Lung (tissue), 12 donors: ENCODE data around the gene VSIG1. TPM values are rescaled to one million over a fixed set of nuclear protein-coding genes. Genes with fewer than 3 reads are reported as not detected.

Experiments
- ATAC-seq: fragments of 200-7000 bp; cut with Tn5 transposase; one replicate; pipeline ENCODE4 v1.9.1; 2020; ENCODE audit warnings: moderate number of reproducible peaks; ENCODE audit not compliant: insufficient read depth, low FRiP score
- DNase-seq, 3 donors: peaks; one replicate each; pipeline ENCODE4 v3.0.0-alpha.2; 2013 to 2017
- H3K27ac ChIP-seq, 2 donors: one replicate each; pipeline ENCODE4 v1.5.1; 2013; ENCODE audit warnings: mild to moderate bottlenecking in 2 of 2, moderate library complexity in 2 of 2, control low read depth in 1 of 2, inconsistent platforms in 1 of 2, low read depth in 1 of 2, low read length in 1 of 2
- H3K27me3 ChIP-seq, 3 donors: one replicate each; pipeline ENCODE4 v1.5.1; 2013; ENCODE audit warnings: low read length in 2 of 3; ENCODE audit not compliant: control insufficient read depth in 3 of 3, insufficient read depth in 3 of 3
- H3K36me3 ChIP-seq, 4 donors: one replicate each; pipeline ENCODE4 v1.5.1; 2013; ENCODE audit warnings: low read length in 4 of 4, mild to moderate bottlenecking in 1 of 4, moderate library complexity in 1 of 4; ENCODE audit not compliant: control insufficient read depth in 4 of 4, insufficient read depth in 4 of 4
- H3K4me1 ChIP-seq, 5 donors: one replicate each; pipeline ENCODE4 v1.5.1; 2013; ENCODE audit warnings: low read length in 5 of 5, mild to moderate bottlenecking in 2 of 5, moderate library complexity in 1 of 5; ENCODE audit not compliant: control insufficient read depth in 5 of 5, insufficient read depth in 5 of 5
- H3K4me3 ChIP-seq: one replicate; pipeline ENCODE4 v1.5.1; 2013; ENCODE audit warnings: mild to moderate bottlenecking, control low read depth, moderate library complexity
- H3K9ac ChIP-seq, 2 donors: one replicate each; pipeline ENCODE4 v1.5.1; 2013; ENCODE audit warnings: low read length in 2 of 2, control low read depth in 1 of 2; ENCODE audit not compliant: insufficient read depth in 1 of 2
- H3K9me3 ChIP-seq, 4 donors: one replicate each; pipeline ENCODE4 v1.5.1; 2013; ENCODE audit warnings: low read length in 3 of 4, mild to moderate bottlenecking in 1 of 4, moderate library complexity in 1 of 4; ENCODE audit not compliant: control insufficient read depth in 4 of 4, insufficient read depth in 3 of 4
- CTCF ChIP-seq: IDR thresholded peaks from 2 replicates; pipeline ENCODE4 v1.5.1; 2012; ENCODE audit warnings: mild to moderate bottlenecking; ENCODE audit errors: control extremely low read depth, extremely low read depth
- WGBS, 2 donors: extraction: QIAGEN DNeasy Blood & Tissue Kit; methylation state at CpG; one replicate each; pipeline ENCODE4 v1.1.7; 2013; 5-methylcytosine and 5-hydroxymethylcytosine counted together
- polyA plus RNA-seq, 2 donors: library from polyadenylated mRNA; stranded (reverse); fragments of 200-250 nt; gene quantifications; one replicate each; pipeline ENCODE4 v1.2.1, GENCODE V29; 2013
- total RNA-seq, 2 donors: library from RNA; depleted of rRNA in 1 of 2; stranded (reverse); fragments of >200 nt in 1 of 2; gene quantifications; one replicate each; pipeline ENCODE4 v1.2.1, GENCODE V29; 2014 to 2021
- donor health status: control.
- donor health status: control.
- donor health status: Bipolar disorder and iron deficiency.
- donor health status: healthy.
- donor health status: DM: yes; HTN: yes; CAD: no.

The VSIG1 gene
- total and polyA plus RNA-seq, 4 donors, result 0.57 to 4.3 (median 1.7) TPM

GRCh38 chrX:108001218-108001814 lies 43.5 kb upstream of the VSIG1 start:
- WGBS, 2 donors, result 22 to 31% methylated on average over 11 of the region's 11 CpGs
- ATAC-seq, result no peak
- Histone ChIP-seq H3K36me3 (no peaks in the 10 kb centered on the region), H3K9me3 (peaks cover 0 to 9% (median 0%) of the 10 kb centered on the region in 4 donors), H3K27me3 (peaks cover 0 to 7% (median 0%) of the 10 kb centered on the region in 3 donors), H3K4me3 (no peak overlapping the region), H3K9ac (no peak overlapping the region), H3K4me1 (peaks cover 0 to 2% (median 0%) of the 10 kb centered on the region in 5 donors), H3K27ac (no peak overlapping the region)
- TF ChIP-seq CTCF, result no peak
- DNase-seq, result peak in 2 of 3 donors; percentile 9 to 57

GRCh38 chrX:108018656-108019381 lies 26.0 kb upstream of the VSIG1 start:
- no peaks in the 10 kb centered on the region for H3K36me3 ChIP-seq
- H3K27me3 ChIP-seq, result peaks cover 0 to 10% (median 9%) of the 10 kb centered on the region in 3 donors
- no peak for DNase-seq
- no peak for ATAC-seq
- TF ChIP-seq CTCF, result no peak
- H3K27ac ChIP-seq, result no peak overlapping the region
- H3K4me3 ChIP-seq, result no peak overlapping the region
- no peak overlapping the region for H3K9ac ChIP-seq
- peaks cover 0 to 1% (median 0%) of the 10 kb centered on the region in 5 donors for H3K4me1 ChIP-seq
- WGBS, 2 donors, result 66 to 81% methylated on average over 4 of the region's 4 CpGs
- H3K9me3 ChIP-seq, result peaks cover 0 to 2% (median 0%) of the 10 kb centered on the region in 4 donors

- H3K9me3 ChIP-seq, result peaks cover 0 to 2% (median 0%) of the 10 kb centered on the region in 4 donors
- no peak overlapping the region for H3K9ac ChIP-seq
- H3K27me3 ChIP-seq, result peaks cover 0 to 11% (median 10%) of the 10 kb centered on the region in 3 donors
- no peak overlapping the region for H3K27ac ChIP-seq
- no peaks in the 10 kb centered on the region for H3K36me3 ChIP-seq
- TF ChIP-seq CTCF, result no peak
- H3K4me1 ChIP-seq, result peaks cover 0 to 1% (median 0%) of the 10 kb centered on the region in 5 donors
- no peak overlapping the region for H3K4me3 ChIP-seq
- no peak for ATAC-seq
- no peak for DNase-seq
- 9 to 45% methylated on average over 3 of the region's 3 CpGs for WGBS, 2 donors
Observed at GRCh38 chrX:108019382-108019875, 25.4 kb upstream of the VSIG1 start.
